Stimulated activated CD8-positive, alpha-beta memory T cell treated with anti-CD3 and anti-CD28 coated beads, Interleukin-4, amount 100 ng/mL, for 4 hours (primary cell): Measurements from ENCODE around the gene DNAJB8.

Experiments used
- DNase-seq, 2 donors: peaks; one replicate each; pipeline ENCODE4 v3.0.0-alpha.2; 2020; ENCODE audit warnings: low read depth in 2 of 2, low spot score in 1 of 2

Gene DNAJB8

DNA sequence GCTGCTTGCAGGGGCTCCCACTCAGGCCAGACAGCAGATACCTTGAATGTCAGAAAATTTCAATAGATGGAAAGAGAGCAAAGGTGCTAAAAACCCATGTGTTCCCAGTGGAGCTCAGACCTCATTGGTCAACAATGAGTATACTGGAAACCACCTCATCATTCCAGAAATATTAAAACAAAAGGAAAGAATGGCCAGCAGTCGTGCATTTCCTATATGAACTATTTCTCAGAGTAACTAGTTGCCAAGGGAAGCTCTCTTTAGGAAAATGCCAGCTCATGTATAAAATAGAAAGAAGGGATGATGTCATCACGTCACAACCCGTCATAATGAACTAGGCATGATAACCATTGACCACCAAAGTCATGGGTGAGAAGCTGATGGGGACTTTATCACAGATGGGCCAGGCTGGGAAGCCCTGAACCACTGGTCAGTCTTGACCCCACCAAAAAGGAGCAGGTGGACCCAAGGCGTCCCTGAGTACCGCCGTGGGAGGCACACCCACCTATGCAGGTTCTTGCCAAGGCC is 17.5 kb downstream of the DNAJB8 start:
- DNase-seq: no peak

DNA sequence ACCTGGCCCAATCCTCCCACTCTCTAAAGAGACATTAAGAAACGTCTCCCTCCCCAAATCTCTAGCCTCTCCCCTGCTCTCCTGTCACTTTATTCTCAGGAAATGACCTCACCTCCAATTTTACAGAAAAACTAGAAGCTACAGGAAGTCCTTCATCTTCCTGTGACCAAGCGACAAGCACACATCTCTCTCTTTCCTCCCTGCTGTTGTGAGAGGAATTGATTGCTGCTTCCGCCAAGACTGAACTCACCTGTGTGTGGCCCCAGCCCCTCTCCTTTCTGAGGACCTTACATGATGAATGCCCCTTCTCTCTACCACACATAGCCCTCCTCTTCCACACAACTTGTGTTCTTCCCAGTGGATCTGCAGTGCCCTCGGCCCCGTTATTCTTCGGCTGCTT is 18.2 kb downstream of the DNAJB8 start:
- no peak for DNase-seq

DNA sequence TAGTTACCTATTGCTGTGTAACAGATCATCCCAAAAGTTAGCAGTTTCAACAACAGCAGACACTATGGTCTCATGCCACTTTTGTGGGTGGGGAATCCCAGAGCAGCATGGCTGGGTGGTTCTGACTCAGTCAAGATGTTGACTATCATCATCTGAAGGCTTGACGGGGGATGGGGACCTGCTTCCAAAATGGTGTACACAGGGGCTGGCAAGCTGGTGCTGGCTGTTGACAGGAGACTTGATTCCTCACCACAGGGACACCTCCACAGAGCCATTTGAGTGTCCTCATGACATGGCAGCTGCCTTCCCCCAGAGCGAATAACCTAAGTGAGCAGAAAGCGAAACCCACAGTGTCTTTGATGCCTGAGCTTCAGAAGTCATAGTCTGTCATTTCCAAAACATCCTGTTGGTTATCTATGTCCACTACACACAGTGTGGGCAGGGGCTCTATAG is 19.1 kb downstream of the DNAJB8 start:
- DNase-seq: no peak

DNA sequence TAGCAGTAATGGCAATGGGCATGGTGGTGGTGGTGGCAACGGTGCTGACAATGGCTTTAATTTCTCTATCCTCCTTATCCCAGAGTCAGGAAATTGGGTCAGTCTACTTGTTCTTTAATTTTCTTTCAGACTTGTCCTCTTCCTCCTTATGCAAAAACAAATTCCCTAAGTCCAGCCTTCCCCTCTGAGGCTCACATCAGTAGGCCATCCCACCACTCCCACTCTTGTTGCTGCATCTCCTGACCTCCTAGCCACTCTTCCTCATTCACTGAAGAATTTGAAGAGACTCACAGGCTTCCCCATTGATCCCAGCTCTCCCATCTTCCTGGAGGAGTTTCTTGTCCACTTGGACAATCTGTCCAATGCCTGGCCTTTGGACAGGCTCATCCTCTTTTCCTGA is 19.9 kb downstream of the DNAJB8 start:
- no peak for DNase-seq

DNA sequence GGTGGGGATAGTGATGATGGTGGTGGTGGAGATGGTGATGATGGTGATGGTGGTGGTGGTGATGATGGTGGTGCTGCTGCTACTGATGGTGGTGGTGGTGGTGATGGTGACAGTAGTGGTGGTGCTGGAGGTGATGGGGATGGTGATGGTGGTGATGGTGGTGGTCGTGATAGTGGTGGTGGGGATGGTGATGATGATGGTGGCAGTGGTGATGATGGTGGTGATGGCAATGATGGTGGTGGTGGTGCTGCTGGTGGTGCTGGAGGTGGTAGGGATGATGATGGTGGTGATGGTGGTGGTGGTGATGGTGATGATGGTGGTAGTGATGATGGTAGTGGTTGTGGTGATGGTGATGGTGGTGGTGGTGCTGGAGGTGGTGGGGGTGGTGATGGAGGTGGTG is 21.3 kb downstream of the DNAJB8 start:
- DNase-seq: no peak

DNA sequence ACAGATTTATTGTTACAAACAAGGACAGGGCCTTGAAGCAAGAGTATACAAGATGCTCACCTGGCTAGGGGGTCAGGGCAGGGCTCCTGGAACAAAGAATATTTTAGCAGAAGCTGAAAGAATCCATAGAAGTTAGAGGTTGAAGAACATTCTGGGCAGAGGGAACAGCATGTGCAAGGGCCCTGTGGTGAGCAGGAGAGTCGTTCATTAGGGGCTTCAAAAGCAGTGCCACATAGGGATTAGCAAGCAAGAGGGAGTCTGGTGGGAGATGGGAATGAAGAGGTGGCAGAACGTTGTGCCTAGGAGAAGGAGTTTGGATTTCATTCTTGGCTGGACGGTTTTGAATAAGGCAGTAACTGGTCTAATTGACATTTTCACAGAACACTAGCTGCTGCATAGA is 22.9 kb downstream of the DNAJB8 start:
- DNase-seq: no peak

DNA sequence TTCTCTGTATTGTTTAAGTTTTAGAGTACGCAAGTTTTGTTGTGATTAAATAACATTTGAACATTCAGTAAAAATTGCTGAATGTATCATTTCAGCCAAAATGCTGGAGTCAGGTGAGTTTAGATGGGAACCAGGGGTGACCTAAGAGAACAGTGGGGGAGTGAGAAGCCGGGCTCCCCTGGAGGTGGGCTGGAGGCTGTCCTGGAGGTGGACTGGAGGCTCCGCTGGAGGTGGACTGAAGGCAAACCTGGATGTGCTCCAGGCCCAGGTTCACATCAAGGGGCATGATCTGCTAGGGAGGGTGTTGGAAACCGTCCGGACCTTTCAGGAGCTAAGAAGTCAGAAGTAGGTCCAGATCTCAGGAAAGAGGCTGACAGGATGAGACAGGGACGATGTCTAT is 23.7 kb downstream of the DNAJB8 start:
- DNase-seq: no peak

DNA sequence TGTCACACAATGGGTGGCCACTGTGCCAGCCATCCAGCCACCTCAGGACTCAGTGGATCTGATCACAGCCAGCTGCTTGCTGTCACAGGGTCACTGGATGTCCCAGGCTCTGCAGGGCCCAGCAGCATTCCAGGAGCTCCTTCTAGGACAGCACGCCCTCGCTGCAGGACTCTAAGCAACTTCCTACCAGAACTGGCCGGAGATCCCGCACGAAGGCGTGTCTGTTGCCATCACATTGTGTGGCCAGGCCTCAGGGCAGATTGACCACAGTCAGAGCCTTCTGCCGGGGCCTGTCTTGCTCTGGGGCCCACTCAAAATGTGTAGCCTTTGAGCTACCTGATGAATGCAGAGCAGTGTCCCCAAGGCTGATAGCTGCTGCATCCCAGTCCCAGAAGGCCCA is 24.6 kb downstream of the DNAJB8 start:
- DNase-seq: no peak

DNA sequence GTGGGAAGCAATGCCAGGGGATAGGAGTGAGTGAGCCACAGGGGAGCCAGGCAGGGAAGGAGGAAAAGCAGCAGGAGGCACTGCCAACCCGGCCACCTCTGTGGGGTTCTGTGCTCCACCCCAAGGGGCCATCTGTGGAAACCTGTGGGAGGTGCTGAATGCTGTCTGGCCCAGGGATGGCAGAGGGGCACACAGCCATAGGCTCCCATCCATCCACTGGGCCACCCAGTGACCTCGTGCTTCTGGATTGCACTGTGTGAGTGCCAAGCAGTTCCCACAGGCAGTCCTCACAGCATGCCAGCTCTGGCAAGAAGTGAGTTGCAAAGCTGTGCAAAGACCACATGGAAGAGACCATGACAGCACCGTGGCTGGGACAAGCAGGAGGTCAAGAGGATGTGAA is 27.5 kb downstream of the DNAJB8 start:
- no peak for DNase-seq

DNA sequence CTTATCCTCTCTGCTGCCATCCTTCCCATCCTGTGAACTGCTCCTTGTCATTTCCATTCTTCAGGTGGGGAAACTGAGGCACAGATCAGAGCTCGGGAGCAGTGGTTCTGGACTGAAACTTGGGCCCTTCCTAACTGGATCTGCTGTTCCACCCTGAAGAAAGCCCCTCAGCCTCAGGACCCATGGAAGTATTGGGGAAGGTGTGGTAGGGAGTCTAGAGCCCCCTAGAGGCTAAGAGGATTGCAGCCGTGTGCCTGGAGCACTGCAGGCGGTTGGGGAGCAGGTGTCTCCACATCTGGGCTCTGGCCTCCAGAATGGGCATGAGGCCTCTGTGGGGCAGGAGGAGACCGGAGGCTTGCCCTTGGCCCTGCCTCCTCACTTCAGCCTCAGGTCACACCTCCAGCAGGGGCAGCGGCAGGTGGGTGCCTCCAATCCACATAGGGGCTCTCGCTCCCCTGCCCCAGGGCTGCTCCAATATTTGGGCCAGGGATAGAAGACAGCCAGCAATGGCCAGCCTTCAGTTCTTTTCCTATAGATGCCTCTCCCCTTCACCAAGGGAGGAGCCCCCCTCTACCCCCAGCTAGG is 28.1 kb downstream of the DNAJB8 start:
- DNase-seq: no peak

DNA sequence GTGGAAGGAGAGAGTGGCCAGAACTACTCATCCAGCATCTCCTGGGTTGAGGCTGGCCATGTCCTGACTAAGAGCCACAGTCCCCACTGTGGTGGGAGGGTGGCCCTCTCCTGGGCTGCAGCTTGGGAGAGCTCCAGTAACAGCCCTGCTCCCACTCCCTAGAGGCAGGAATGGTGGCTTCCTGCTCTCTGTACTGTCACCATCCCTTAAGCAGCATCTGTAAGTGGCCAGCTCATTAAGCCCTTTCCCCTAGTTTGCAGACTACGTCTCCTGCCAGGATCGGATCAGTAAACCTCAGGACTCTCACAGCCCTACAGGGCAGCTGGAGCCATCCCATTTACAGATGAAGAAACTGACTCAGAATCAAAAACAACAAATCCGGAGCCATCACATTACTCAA is 30.5 kb downstream of the DNAJB8 start:
- no peak for DNase-seq

DNA sequence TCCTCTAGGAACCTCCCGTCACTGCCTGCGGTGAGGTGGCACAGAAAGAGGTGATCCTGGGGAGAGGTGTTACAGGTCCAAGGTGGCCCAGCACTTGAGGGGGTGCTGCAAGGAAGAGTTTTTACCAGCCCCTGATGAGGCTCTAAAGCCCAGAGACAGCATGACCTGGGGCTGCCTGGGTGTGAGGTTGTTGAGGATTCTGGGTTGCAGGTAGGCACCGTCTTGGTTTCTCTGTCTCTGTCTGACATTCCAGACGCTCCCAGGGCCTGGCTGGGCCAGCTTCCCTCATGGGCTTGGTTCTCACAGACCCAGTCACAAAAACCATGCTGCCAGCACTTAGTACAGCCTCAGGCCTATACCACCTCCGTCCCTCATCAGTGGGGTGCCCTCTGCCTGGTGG is 31.1 kb downstream of the DNAJB8 start:
- no peak for DNase-seq

DNA sequence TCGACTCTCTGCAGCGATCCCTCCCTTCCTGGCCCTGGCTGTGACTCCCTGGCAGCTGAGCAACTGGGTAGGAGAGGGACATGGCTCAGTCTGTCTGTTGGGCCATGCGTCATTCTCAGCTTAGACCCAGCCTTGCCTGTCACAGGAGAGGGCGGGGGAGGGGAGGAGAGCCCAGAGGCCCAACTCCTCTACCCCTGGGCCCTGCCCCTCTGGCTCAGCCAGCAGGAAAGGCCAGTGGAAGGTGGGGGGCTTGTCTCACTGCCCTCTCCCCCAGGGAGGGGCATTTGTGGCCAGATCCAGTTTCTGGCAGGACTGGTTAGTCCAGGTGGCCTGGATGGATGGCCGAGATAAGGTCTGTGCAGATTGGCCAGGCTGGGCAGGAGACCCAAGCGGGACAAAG is 31.6 kb downstream of the DNAJB8 start:
- no peak for DNase-seq

DNA sequence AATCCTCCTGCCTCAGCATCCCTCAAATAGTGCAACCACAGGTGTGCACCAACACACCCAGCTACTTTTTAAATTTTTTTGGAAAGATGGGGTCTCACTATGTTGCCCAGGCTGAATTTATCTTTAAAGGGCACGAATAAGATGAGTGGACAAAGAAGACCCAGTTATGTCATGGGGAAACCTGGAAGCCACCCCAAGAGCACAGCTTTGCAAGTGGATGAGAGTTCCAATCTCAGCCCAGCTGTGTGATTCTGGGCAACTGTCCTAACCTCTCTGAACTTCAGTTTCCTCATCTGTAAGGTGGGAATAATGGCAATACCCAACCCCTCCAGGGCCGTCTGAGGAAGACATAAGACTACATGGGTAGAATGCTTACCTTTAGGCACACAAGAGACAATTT is 32.2 kb downstream of the DNAJB8 start:
- DNase-seq: no peak

DNA sequence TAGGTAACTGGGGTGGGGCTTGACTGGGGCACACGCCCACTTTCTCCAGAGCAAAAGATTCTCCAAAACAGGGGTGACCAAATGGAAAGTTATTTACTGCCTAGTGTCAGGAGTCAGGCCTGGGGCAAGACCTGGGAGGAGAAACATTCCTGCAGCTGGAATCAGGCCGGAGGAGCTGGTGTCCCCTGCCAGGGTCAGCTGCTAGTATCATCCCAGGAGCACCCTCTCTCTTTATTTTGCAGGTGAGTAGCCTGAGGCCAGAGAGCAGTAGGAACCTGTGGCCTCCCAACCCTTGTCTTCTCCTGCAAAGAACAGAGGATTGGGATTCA is 32.9 kb downstream of the DNAJB8 start:
- DNase-seq: no peak

DNA sequence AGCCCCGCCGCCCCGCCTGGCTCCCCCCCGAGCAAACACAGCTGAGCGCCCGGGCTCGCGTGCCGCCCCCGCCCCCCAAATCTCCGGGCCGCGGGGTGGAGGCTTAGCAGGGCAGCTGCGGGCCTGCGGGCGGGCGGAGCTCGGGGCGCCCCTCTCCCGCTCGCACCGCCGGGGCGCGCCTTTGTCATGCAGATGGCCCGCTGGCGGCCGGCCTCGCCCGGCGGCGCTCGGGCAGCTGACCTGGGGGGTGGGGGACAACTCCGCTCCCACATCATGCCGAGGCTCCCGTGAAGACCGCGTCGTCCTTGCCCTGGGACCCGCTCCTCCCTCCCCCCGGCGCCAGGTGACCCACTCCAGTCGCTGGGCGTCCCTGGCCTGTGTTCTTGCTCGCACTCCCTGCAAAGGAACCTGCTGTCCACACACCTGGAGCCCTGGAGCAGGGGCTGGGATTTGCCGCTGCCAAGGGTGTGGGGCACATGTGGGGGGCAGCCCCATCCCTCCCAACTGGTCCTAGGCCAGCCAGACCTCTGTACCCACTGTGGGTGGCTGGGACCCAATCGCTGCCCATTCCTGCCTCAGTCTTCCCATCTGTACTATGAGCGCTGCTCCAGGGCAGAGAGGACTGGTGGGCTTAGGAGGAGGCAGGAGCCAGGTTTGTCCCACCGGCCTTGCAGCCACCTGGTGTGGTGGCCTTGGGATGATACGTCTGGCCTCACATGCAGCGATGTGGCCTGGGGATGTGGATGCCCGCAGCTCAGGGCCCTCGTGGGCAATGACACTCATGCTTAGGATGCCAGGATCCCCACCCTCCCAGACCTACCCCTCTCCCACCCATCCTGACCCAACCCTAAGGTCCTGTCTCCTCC is 33.5 kb downstream of the DNAJB8 start:
- no peak for DNase-seq

DNA sequence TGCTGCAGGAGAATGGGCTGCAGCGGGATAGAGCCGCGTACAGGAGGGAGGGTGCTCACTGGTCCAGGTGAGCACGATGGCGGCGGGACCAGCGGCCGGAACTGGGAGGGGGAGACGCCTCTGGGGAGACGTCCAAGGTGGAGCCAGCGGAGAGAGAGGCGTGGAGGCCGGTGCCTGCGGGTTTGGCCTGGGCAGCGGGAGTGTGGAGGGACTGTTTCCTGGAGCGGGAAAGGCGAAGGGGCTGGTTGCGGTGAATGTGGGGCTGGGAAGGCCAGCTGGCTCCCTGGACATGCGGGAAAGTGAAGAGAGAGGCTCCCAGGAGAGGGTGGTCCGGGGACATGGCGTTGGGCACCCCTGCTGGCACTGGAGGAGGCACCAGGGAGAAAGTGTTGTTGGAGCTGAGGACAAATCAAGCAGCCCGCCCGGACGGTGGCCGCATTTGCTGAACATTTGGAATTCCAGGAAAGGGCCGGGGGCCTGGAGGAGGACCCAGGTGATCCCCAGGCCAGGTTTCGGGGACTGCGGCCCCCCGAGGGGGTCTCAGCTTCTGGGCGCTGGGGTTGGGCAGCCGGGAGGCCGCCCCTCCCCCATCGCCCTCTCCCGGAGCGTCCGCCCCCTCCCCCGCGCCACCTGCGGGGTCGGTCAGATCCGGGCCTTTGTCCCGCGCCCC is 34.3 kb downstream of the DNAJB8 start:
- DNase-seq: no peak

DNA sequence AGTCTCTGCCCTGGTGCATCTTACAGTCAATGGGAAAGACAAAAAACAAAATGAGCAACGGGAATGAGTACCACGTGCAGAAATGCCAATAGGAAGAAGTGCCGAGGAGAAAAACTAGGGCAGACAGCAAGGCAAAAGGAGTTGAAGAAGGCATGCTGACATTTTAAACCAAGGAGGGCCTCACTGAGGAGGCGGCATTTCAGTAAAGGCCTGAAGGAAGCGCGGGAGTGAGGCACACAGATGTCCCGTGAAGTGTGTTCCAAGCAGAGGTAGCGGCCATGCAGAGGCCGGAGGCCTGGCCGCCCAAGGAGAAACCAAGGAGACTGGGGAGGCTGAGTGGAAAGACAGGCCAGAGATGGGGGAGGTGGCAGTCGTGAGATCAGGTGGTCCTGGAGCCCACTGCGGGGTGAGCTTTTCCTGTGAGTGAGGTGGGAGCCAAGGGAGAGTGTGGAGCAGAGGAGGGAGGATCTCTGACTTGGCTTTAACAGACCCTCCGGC is 34.8 kb downstream of the DNAJB8 start:
- DNase-seq: no peak

DNA sequence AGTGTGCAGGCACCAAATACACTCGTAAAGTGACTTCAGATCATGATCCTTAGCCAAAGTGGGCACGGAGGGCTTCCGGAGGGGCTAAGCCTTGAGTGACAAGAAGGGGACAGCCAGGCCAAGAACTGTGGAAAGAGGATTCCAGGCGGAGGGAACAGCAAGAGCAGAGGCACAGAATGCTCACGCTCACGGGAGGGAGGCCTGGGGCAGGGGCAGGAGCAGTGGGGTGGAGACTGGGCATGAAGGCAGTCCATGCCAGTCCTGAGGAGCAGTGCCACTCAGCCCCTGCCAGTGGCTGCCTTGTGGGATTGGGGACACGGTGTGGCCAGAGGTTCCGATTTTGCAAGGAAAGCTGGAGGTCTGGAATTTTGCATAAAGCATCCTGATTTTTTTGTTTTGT is 36.0 kb downstream of the DNAJB8 start:
- no peak for DNase-seq

DNA sequence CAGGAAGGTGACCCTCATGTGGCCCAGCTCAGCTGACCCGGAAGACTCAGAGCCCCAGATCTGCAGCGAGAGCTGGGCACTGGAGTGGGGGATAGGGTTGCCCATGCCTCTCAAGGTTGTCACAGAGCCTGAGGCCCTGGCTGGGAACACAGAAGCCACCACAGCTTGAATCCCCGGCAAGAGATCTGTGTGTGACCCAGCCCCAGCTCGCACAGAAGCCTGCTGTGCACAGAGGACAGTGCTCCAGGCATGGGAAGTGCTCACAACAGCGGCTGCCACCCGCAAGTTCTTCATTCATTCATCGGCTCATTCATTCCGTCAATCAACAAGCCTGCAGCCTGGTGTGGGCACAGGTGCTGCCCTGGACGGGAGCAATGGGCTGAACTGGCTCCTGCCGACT is 36.4 kb downstream of the DNAJB8 start:
- no peak for DNase-seq

DNA sequence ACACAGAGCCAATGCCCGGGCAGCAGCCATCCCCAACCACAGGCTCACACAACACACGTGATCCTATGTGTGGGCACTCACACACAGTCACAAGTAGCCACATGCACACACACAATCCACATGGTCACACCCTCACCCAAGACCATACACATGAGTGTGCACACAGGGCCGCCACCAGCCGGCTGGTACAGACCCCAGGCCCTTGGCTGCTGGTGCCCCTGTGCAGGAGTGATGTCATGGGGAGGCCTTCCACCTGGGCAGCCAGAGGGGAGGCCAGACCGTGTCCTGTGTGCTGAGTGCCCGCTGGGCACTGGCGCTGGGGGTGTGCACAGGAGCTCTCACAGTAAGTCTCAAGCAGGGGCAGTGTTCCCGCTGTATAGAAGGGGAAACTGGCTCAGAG is 36.9 kb downstream of the DNAJB8 start:
- DNase-seq: no peak

DNA sequence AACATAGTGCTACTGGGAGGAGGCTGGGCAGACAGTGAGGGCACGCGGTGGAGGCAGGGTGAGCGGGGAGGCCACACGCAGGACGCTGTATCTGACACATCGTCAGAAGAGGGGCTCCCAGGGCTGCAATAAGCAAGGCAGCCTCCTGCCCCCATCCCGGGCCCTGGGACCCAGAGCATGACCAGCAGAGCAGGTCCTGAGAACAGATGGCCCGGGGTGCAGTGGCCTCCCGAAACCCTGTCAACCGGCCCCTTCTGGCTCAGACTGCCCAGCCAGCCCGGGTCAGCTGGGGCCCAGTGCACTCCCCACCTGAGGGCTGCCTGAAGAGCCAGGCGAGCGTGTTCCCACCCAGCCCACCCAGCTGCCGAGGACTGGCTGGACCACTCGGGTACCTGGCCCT is 37.4 kb downstream of the DNAJB8 start:
- no peak for DNase-seq
